Loucy (cell line): Measurements from ENCODE around the gene LTBP4.

Experiments used
- H2AFZ ChIP-seq: fragments of 200-600 bp; sonication (generic); 2 replicates; pipeline ENCODE4 v1.6.0; 2016; ENCODE audit warnings: antibody characterized with exemption, mild to moderate bottlenecking, low read length, moderate library complexity
- H3F3A ChIP-seq: fragments of 200-600 bp; 2 replicates; pipeline ENCODE4 v1.6.0; 2016; ENCODE audit warnings: antibody characterized with exemption, low read depth, mild to moderate bottlenecking
- H3K27me3 ChIP-seq: fragments of 200-600 bp; sonication (generic); 2 replicates; pipeline ENCODE4 v1.6.1; 2014; ENCODE audit warnings: low read length, mild to moderate bottlenecking; ENCODE audit not compliant: insufficient read depth, poor library complexity, severe bottlenecking
- H3K36me3 ChIP-seq: fragments of 200-600 bp; sonication (generic); 2 replicates; pipeline ENCODE4 v1.6.1; 2016; ENCODE audit warnings: low read length; ENCODE audit not compliant: insufficient read depth
- H3K4me1 ChIP-seq: fragments of 200-600 bp; sonication (generic); 2 replicates; pipeline ENCODE4 v1.5.1; 2014; ENCODE audit warnings: low read length, mild to moderate bottlenecking; ENCODE audit not compliant: insufficient read depth, poor library complexity, severe bottlenecking
- H3K4me2 ChIP-seq: fragments of 200-600 bp; sonication (generic); 2 replicates; pipeline ENCODE4 v1.6.0; 2014; ENCODE audit warnings: antibody characterized with exemption, low read length, low read depth, mild to moderate bottlenecking; ENCODE audit not compliant: poor library complexity, severe bottlenecking
- H3K4me3 ChIP-seq: fragments of 200-600 bp; sonication (generic); 2 replicates; pipeline ENCODE4 v1.5.1; 2014; ENCODE audit warnings: low read length, mild to moderate bottlenecking, mixed read lengths; ENCODE audit not compliant: poor library complexity, severe bottlenecking
- H3K79me2 ChIP-seq: fragments of 200-600 bp; sonication (generic); 2 replicates; pipeline ENCODE4 v1.6.1; 2014; ENCODE audit warnings: low read length; ENCODE audit not compliant: insufficient read depth
- H3K9ac ChIP-seq: fragments of 200-600 bp; sonication (generic); 2 replicates; pipeline ENCODE4 v1.6.0; 2014; ENCODE audit warnings: mild to moderate bottlenecking, low read depth, low read length, moderate library complexity; ENCODE audit not compliant: poor library complexity, severe bottlenecking
- H3K9me2 ChIP-seq: fragments of 200-600 bp; sonication (generic); replicated peaks from 2 replicates; pipeline ENCODE4 v1.6.1; 2016; ENCODE audit warnings: low read depth, low read length, mixed read lengths
- H3K9me3 ChIP-seq: fragments of 200-600 bp; sonication (generic); 2 replicates; pipeline ENCODE4 v1.6.1; 2014; ENCODE audit warnings: mild to moderate bottlenecking, antibody characterized with exemption, low read length, low read depth; ENCODE audit not compliant: insufficient read depth
- H4K20me1 ChIP-seq: fragments of 200-600 bp; sonication (generic); 2 replicates; pipeline ENCODE4 v1.6.0; 2014; ENCODE audit warnings: antibody characterized with exemption, low read length, mild to moderate bottlenecking; ENCODE audit not compliant: insufficient read depth, poor library complexity, severe bottlenecking
- CTCF ChIP-seq: fragments of 200-600 bp; sonication (generic); conservative IDR thresholded peaks from 2 replicates; pipeline ENCODE4 v1.5.1; 2014; ENCODE audit warnings: mild to moderate bottlenecking, antibody characterized with exemption, low read length
- EZH2phosphoT487 ChIP-seq: fragments of 200-600 bp; IDR thresholded peaks from 2 replicates; pipeline ENCODE4 v1.6.1; 2018; ENCODE audit warnings: antibody characterized with exemption, mild to moderate bottlenecking, moderate library complexity, borderline replicate concordance

The LTBP4 gene

GRCh38 chr19:40621283-40621682, 20.1 kb downstream of the LTBP4 start:
- no peak for TF ChIP-seq CTCF
- H3F3A ChIP-seq, result no peaks in the 10 kb centered on the region
- no peak overlapping the region for H3K9ac ChIP-seq
- H3K4me2 ChIP-seq, result no peak overlapping the region
- no peaks in the 10 kb centered on the region for H3K4me1 ChIP-seq
- H2AFZ ChIP-seq, result no peak overlapping the region
- H3K36me3 ChIP-seq, result peaks cover 8% of the 10 kb centered on the region; the same call in 1 of the 2 replicates
- H3K9me3 ChIP-seq, result no peaks in the 10 kb centered on the region
- H3K79me2 ChIP-seq, result no peaks in the 10 kb centered on the region
- no peaks in the 10 kb centered on the region for H3K9me2 ChIP-seq
- H4K20me1 ChIP-seq, result no peaks in the 10 kb centered on the region
- no peaks in the 10 kb centered on the region for H3K27me3 ChIP-seq
- no peak overlapping the region for H3K4me3 ChIP-seq

- Histone ChIP-seq H4K20me1 (no peaks in the 10 kb centered on the region), H3K79me2 (no peaks in the 10 kb centered on the region), H3F3A (no peaks in the 10 kb centered on the region), H3K27me3 (no peaks in the 10 kb centered on the region), H3K4me3 (no peak overlapping the region), H3K9ac (no peak overlapping the region), H3K4me2 (no peak overlapping the region), H3K9me2 (no peaks in the 10 kb centered on the region), H3K36me3 (peaks cover 8% of the 10 kb centered on the region; the same call in 1 of the 2 replicates), H3K4me1 (no peaks in the 10 kb centered on the region), H3K9me3 (no peaks in the 10 kb centered on the region), H2AFZ (no peak overlapping the region)
- TF ChIP-seq EZH2phosphoT487, result no peak
- no peak for TF ChIP-seq CTCF
These were observed 21.0 kb downstream of the LTBP4 start for GRCh38 chr19:40621966-40622772.

- TF ChIP-seq CTCF (no peak), EZH2phosphoT487 (no peak)
- H4K20me1 ChIP-seq, result no peaks in the 10 kb centered on the region
- H3F3A ChIP-seq, result no peaks in the 10 kb centered on the region
- H3K9ac ChIP-seq, result no peak overlapping the region
- H2AFZ ChIP-seq, result no peak overlapping the region
- no peaks in the 10 kb centered on the region for H3K27me3 ChIP-seq
- no peaks in the 10 kb centered on the region for H3K79me2 ChIP-seq
- H3K9me2 ChIP-seq, result no peaks in the 10 kb centered on the region
- no peaks in the 10 kb centered on the region for H3K4me1 ChIP-seq
- no peak overlapping the region for H3K4me3 ChIP-seq
- H3K9me3 ChIP-seq, result no peaks in the 10 kb centered on the region
- peaks cover 8% of the 10 kb centered on the region; the same call in 1 of the 2 replicates for H3K36me3 ChIP-seq
- no peak overlapping the region for H3K4me2 ChIP-seq
These were observed 21.6 kb downstream of the LTBP4 start for GRCh38 chr19:40622773-40623075.
